Measurements from ENCODE around the gene ETFA. TPM values are rescaled to one million over a fixed set of nuclear protein-coding genes. Genes with fewer than 3 reads are reported as not detected.

ETFA gene
- total and polyA plus RNA-seq, 2 of the 8 experiments (the other 6 are each of a cell fraction or from before 2014, with no cell fraction given) = 60.9 to 90.0 TPM

DNA sequence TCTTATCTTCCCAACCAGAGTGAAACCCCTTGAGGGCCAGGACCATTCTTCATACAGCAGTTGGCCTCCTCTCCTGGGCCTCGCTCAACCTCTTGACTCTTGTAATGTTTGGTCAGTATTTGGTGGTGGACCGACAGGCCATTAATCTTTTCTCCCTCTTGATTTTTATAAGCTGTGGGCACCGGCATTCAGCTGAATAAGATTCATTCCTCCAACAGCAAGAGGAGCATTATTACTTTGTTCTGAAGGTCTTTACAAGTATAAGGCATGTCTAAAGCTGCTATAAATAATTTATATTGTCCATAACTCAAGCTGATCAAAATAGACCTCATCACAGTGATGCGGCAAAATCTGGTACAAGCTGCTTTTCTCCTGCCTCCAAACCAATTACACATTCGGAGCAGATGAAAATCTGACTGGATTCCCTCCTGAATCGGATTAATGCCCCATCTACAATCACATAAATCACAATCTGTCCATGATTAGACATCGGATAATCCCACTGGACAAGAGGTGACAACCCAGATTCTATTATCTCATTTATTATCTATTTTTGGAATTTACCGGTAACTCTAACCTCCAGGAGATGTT lies 16.9 kb upstream of the ETFA start (continued):
- TF ChIP-seq CHD7 (IDR thresholded peaks at IDR 0.05; ENCODE audit: insufficient replicate concordance, low read length) (no peak), RBBP5 (IDR thresholded peaks at IDR 0.05; ENCODE audit: borderline replicate concordance, low read depth, low read length) (no peak), KDM4A (IDR thresholded peaks at IDR 0.05; ENCODE audit: low read depth, low read length, severe bottlenecking) (no peak)

All from H1 (cell line).